Stimulated activated CD4-positive, alpha-beta T cell treated with anti-CD3 and anti-CD28 coated beads, Interleukin-15, amount 100 ng/mL, for 48 hours (primary cell): ENCODE results near the gene FOCAD.

Source experiments
- DNase-seq, 2 donors: peaks; one replicate each; pipeline ENCODE4 v3.0.0-alpha.2; 2020; ENCODE audit warnings: low read depth in 2 of 2

FOCAD gene

DNA sequence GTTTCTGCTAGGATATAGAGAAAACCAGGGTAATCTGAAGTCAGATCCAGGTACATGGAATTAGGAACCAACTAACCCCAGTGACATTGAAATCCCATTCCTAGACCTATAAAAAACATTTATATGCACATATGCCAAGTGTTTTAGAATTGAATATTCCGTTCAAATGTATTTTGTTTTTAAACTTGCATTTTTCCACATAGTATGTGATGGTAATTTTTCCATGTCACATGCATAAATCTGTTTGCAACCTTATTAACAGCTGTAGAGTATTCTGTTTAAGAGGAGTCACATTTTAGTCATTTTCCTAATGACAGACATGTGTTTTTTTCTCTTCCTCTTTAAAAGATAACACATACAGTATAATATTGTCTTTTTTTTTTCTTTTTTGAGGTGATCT lies 50.2 kb downstream of the FOCAD start:
- no peak for DNase-seq

DNA sequence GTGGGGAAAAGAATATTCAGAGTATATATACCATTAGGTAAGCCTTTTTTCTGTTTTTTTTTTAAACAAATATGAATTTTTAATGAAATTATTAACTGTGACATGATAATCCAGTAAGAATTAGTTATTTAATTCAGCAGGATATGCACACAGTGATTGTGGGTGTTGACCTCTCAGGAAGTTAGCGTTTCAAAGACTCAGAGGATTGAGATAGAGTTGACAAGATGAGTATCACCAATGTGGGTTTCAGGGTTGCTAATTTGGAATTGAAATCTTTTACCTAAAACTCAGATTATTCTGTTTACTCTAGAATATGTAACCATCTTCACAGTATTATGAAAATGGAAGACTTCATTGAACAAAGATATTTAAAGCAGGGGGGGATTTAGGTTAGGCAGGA lies 56.2 kb downstream of the FOCAD start:
- DNase-seq, result no peak

DNA sequence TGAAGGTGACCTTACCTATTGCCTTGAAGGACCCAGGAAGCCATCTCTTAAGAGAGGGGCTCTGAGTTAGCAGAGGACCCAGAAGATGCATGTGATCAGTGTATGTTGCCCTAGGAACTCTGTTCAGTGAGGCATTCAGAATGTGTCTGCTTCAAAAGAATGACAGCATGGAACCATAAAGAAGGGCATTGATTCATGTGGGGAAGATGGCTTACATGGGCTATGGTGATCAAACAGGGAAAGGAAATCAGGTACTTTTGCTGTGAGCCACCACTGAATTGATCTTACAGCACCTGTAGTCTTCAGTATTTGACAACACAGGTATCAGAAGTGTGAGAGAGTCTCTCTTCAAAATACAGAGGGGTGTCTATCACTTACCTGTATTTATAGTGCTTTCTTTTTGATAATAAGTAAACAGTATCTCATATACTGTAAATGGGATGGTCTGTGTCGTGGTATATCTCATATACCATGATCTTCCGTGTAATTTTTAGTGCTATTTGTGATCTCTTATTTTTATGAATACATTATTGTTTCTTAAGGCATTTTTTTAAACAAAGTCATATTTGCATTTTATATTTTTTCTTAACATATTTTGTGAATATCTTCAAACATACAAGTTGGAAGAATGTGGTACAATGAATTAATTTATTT lies 57.0 kb downstream of the FOCAD start:
- DNase-seq, result no peak

DNA sequence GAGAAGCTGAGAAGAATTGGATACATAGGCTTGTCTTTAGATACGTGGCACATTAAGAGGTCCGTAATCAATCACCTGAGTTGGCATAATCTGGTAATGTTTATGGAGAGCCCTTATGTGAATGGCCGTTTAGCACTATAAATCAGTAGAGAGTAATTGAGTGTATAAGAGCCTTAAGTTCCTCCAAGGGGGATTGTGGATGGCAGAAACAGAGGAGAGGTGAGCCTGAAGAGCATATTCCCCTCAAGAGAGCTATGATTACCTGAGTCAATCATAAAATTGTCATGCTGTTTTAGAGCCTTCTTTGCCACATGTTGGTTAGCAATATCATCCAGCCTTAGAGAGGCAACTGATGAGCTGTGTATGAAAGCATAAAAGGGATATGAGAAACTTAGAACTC lies 58.8 kb downstream of the FOCAD start:
- DNase-seq, result no peak

DNA sequence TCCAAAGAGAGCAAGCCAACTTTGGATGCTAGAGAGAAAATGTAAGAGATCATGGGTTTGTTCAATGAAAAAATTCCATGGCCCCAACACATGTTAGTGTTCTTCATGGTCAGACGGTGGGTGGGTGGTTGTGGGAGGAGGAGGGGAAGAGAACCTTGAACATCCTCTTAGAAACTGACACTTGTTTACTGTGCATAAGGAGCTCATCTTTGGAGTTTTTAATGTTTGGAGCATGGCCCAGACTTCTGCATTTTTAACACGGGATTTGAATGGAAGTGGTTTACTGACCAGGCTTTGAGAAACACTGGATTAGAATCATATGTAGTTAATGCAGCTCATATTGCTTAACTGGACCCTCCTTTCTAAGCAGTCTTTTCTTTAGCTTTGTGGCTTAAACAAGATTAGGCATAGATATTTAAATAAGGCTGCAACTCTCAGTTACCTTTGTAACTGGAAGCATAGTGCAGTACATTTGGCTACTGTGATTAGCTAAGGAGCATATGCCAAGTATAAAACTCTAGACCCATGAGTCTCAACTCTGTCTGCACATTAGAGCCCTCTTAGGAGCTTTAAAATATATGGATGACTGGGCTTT lies 60.1 kb downstream of the FOCAD start:
- no peak for DNase-seq

DNA sequence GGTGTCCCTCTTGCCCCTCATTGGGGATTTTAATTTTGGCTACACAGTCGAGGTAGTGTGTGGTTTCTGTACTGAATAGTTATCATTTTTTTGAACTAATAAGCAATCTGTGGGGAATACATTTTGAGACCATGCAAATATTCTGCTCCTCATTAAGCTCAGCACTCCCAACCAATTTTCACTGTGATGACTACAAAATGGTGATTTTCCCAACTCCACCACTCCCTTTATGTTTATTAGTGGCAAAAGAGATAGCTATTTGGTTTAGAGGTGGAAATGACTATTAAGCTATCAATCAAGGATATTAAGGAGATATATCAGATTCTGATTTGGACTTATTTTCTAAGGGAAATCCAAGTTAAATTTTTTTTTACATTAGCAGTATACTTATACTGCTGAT lies 62.9 kb downstream of the FOCAD start:
- no peak for DNase-seq

DNA sequence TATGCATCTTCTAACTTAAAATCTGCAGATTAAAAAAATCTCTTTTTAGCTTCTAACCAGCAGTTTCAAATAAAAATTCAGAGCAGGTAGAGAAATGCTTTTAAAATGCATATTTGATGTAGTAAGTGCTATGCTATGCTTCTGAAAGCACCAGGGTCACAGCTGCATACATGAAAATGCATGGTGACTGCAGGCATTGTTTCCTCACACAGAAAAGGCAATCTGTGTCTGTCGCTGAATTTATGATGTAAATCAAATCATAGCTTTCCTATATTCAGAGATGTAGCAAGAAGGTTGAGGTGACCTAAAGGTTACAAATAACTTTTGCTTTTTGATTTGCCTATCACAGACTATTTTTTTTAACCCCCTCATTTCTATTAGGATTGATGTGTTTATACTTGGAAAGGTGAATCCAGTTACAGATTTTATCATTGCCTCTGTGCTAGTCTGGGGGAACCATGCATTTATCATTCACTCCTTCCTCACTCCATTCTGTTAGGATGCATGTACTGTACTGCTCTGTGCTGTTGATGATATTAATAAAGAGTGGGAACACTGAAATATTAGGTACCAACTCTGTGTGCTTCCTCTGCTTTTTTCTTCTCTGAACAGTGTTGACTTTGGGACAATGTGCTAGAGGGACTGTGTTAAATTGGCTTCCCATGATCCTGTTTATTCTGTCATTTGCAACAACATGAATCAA lies 65.6 kb downstream of the FOCAD start:
- DNase-seq, result no peak

DNA sequence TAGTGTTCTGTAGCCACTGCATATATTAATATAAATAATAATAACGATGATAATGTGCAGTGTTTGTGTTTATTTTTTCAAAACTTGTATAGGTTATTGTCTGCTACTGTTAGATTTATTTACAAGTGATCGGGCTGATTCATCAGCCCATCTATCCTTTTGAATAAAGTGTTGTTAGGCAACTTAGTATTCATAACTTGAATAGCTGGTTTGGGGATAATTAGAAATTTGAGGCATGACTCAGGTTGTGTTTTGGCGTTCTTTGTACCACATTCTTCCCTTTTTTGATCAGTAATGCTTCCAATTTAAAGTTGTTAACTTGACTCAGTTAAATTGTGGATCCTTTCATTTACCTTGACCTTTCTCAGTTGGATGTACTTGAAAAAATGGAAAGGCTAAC lies 69.7 kb downstream of the FOCAD start:
- DNase-seq, result no peak

DNA sequence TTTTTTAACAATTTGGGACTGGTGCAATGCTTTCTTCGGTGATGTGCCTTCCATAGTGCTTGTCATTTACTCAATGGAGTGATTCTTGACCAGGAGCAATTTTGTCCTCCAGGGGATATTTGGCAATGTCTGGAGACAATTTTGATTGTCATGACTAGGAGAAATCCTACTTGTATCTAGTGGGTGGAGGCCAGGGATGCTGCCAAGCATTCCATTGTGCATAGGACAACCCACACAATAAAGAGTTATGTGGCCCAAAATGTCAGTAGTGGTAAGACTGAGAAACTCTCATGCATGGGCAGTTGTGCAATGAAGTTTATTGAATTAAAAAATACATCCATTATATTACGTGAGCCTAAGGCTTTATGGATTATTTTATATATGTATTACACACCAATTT lies 70.5 kb downstream of the FOCAD start:
- DNase-seq, result no peak

DNA sequence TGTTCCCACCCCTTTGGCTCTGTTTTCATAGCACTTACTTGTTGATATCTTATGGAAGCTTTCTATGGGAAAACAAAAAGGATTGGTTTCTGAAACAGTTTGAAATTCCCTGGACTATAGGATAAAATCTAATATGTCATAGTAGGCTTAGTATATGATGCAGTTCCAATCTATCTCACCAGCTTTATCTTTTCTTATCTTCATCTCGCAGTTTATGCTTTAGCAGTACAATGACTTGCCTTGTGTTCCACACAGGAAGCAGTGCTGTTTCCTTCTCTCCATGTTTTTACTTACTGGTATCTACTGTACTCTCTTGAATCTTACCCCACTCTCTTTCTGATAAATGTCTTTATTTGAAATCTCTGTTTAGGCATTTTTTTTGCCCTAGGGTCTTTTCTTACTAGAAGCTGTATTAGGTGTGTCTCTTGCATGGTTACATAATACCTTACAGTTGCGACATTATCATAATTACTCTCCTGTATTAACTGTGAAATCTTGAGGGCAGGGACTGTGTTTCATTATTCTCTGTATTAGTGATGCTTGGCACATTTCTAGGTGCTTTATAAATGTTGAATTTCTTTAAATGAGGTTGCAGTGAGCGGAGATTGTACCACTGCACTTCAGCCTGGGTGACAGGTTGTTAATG lies 76.3 kb downstream of the FOCAD start:
- DNase-seq, result no peak

DNA sequence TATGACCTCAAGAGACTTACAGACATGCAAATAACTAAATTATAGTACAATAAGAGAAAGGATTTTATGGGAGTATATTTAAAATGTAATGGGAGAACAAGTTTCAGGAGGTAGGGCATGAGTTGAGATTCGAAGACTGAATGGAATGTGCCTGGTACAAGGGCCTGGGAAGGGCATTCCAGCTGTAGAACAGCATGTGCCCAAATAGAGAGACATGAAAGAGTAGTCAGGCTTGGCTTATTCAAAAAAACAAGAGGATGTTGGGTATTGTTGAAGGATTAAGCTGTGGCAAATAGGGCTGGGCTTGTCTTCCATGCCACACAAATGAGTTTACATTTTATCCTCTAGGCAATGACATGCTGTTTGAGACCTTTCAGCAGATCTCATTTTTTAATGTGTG lies 86.9 kb downstream of the FOCAD start:
- DNase-seq, result no peak

DNA sequence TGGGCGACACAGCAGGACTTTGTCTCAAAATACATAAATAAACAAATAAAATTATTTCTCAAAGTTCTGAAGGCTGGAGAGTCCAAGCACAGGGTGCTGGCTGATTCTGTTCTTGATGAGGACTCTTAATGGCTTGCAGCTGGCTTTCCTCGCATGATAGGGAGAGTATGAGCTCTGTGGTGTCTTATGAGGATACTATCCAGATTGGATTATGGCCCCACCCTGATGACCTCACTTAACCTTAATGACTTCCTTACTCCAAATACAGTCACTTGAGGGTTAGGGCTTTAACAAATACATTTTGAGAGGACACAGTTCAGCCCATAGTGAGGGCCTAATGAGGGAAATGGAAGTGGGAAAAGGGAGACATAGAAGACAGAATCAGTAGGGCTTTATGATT lies 87.7 kb downstream of the FOCAD start:
- no peak for DNase-seq

DNA sequence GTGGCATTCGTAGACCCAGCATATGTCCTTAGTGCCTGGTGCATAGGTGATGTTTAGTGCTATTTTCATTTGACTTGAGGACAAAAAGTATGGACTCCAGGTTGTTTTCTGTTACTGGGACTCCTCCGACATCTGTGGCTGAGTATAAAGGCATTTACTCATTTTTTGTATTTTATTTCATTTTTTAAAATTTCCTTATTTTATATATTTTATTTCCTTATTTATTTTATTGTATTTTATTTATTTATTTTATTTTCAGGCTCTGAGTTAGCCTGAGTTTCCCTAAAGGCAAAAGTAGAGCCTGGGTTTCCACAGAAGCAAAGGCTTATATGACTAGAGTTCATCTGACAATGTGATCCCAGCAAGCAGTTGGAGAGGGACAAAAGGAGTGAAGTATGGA lies 91.6 kb downstream of the FOCAD start:
- no peak for DNase-seq

DNA sequence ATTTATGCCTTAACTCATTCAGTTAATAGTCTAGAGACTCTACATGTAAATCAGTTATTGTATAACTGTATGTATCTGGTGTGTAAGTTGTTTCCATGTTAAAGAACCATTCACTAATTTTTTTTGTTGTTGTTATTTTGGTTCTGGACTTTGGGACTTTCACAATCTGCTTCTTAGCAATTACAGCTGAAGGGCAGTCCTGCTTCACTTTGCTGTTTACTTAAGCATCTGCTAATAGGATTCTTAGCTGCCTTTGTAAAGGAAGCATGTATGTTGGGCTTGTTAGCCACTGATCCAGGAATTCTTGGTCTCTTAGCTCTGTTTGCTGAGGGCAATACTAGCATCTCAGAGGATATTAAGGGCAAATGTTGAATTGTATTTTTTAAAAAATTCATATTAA lies 97.0 kb downstream of the FOCAD start:
- DNase-seq, result no peak

DNA sequence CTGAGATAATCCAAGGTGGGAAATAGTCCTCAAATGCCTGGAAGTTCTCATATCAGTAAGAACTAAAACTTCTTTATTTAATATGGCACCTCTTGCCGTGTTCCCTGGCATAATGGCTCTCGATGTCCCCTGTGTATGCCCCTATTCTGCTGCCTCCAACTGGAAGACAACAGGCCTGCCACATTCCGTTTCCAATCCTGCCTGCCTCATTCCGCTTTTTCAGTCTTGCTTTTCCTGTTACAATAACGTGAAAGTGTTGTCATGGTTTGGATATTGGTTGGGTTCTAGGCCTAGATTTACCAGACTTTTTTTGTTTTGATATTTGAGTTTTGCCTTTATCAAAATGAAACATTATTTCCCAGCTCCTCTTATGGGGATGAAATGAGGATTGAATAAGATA lies 98.2 kb downstream of the FOCAD start:
- DNase-seq, result no peak

DNA sequence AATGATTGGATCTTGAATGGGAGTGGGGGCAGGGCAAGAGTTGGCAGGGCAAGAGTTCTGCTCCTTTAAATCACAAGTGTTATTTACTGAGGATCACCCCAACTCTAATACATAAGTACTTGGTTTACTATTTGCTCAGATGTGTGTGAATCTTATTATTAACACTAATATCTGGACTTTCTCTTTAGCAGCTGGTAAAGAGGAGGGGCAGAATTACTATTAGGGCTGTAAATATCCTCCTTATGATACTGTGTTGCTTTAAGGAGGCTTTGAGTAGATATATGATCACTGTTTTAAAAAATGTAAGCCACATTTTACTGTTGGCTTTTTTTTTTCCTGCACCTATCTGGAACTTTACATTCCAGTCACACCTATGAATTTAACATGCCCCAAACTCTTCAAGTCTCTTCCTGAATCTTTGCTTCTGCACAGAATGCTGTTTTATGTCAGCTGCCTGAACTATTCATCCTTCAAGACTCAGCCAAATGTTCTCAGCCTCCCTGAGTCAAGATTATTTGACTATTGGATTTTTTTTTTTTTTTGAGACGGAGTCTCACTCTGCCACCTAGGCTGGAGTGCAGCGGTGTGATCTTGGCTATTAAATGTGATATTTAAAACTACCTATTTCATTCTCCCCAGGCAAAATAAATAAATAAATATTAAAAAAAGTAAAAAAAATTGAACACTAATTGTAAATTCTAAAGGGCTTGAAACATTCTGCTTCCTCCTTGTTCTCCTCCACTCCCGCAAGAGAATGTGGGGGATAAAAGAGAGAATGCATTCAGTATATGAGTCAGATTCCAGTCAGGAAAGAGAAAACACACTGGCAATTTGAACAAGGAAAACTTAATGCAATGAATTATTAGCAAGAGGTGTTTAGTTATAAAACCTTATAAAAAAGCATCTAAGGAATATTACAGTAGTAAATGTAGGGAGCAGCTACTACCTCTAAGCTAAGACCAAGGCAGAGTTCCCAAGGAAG lies 99.3 kb downstream of the FOCAD start:
- no peak for DNase-seq

DNA sequence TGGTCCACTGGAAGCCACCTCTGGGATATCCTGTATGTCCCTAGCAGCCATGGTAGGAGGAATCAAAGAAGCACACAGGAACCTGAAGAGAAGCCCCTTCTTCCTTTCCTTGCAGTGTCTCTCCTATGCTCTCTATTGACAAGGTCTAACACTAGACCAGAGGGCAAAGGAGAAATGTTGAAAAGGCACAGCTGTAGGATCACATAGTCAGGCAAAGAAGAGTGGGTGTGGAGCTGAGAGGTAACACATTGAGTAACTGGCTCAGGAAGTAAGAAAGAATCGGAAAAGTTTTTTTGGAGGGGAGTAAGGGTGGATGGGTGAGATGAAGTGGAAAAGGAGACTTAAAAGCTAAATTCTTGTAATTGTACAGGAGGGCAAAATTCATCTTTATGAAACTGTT lies 100.1 kb downstream of the FOCAD start:
- DNase-seq, result no peak

DNA sequence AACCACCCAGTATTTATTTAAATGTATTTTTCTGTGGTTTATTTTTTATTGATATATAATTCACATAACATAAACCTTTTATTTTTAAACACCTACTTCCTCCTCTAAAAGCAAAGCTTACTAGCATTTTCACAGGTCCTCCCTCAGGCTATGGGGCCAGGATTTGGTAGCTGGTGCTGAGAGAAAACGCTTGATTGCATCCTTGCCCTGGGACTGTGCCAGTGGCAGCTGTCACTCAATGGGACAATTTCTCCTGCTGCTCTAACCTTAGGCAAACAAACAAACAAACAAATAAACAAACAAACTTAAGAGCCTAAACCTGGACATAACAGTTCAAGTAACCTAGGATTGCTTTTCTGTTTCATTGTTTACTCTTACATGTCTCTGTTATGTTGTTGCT lies 102.7 kb downstream of the FOCAD start:
- no peak for DNase-seq

DNA sequence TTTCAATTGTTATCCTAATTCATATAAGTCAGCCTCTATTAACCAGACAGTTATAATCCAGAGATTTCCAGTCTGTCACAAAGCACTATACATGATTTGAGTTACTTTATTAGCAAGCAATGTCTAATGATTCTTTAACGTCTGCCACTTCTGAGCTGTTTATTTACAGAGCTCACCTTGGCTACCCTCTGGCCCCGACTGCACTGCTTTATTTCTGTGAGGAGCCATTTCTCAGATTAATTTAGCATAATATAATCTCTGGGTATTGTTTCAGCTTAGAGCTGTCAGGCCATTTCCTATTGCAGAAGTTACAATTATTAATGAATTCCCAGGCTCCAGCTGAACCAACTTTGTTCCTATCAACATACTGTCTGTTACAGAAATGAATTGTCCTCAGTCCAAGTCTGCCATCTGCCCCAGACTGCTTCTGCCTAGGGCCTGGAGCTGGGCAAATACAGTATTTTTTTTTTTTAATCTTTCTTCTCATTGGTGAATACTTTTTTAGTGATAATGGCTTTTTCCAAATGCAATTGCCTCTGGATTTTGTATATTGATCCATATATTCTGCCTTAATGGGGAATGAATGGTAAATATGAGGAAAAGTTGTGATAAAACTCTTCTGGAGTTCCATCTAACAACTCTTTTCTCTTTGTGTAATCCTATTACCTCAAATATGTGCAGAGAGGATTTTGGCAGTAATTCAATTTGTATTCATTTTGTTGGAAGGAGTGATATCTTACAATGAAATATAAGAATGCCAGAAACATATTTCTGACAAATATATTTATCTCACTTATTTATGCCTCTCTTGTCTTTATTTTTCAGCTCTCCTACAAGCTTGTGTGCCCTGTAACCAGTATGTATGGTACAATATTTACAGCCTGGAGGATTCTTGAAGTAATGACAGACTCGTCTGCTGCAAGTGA lies 104.7 kb downstream of the FOCAD start:
- DNase-seq, result no peak

DNA sequence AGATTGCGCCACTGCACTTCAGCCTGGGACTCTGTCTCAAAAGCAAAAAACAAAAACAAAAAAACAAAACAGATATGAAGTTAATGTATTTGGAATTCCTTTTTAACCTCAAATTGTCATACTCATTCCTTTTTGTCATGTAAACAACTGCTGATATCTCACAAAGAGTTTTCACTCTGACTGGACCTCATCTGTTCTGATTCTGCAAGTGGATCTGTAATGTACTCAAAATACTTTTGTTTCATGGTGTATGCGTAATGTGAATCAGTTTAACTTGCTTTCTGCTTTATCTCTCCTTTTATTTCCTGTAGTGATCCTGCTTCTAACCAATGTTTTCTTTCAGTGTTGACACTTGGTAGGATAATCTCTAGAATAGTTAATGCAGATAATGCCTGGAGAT lies 106.7 kb downstream of the FOCAD start:
- no peak for DNase-seq

DNA sequence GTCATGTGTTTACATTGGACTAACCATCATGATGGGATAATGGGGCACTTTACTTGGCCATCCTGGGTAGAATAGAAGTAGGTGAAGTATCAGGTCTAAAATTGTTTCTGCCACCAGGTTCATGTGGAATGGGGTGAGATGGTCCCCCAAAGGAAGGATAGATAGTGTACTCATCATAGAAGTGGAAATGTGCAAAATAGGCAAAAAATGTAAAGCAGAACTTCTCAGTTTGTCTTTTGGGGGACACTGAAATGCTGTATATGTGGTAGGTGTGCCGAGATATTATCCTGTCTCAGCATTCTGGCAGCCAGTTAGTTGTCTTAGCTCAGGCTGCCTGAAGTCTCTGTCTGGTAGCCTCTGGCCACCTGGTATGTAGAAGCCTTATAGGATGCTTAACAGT lies 107.6 kb downstream of the FOCAD start:
- no peak for DNase-seq
